Stimulated activated CD8-positive, alpha-beta memory T cell treated with anti-CD3 and anti-CD28 coated beads, Interleukin-15, amount 100 ng/mL, for 1 hour (primary cell): ENCODE results near the gene CHMP4A.
"Not testable (repeated sequence)": the region's sequence is repeated elsewhere in the genome, so short reads cannot be mapped to it uniquely, and the experiment has no call there.

Experiments
- DNase-seq: peaks from one replicate; pipeline ENCODE4 v3.0.0-alpha.2; 2020; ENCODE audit warnings: low read depth

CHMP4A gene

DNA sequence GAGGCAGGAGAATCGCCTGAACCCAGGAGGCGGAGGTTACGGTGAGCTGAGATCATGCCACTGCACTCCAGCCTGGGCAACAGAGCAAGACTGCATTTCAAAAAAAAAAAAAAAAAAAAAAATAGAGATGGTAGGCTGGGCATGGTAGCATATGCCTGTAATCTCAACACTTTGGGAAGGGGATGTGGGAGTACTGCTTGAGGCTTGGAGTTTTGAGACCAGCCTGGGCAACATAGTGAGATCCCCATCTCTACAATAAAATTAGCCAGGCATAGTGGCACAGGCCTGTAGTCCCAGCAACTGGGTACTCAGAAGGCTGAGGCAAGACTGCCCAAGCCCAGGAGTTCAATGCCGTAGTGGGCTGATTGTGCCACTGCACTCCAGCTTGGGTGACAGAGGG lies 9.7 kb upstream of the CHMP4A start:
- not testable (repeated sequence) for DNase-seq

DNA sequence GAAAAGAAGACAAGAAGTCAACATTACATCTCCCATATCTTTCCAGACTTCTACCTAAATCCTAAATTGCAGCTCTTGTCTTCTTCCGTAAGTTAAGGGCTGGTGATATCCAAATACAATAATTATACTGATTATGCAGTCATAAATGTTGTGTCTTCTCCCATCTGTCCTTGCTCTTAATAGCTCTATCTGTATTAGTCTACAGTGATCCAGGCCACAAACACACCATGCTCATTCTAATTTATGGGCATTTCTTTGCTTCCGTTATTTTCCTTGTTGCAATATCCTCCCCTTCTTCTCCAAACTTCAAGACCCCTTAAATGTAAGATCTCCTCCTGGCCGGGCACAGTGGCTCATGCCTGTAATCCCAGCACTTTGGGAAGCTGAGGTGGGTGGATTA lies 6.2 kb upstream of the CHMP4A start:
- no peak for DNase-seq

DNA sequence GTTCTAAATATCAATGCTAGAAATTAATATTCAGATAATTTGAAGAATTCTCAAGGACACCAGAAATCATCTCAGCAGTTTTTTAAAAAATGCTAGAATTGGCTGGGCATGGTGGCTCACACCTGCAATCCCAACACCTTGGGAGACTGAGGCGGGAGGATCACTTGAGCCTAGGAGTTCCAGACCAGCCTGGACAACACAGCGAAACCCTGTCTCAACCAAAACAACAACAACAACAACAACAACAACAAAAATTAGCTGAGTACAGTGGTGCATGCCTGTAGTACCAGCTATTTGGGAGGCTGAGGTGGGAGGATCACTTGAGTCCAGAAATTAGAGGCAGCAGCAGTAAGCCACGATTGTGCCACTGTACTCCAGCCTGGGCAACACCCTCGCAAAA lies 5.8 kb upstream of the CHMP4A start:
- no peak for DNase-seq

DNA sequence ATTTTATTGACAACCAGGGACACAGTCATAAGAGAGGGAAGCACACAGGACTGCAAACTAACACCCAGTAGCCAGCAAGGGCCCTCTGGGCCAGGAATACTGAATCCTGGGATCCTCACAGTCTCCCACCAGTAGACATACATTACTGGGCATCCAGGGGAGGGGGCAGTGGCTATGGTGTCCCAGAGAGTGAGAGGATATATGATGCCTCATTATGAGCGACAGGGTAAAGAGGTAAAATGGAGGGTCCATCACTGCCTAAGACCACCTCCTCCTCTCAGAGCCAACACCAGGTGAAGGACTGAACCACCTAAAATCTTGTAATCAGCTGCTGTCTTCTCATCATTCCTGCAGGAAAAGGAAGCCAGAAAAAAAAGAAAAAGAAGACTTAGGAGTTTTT lies 3.6 kb upstream of the CHMP4A start:
- not testable (repeated sequence) for DNase-seq

DNA sequence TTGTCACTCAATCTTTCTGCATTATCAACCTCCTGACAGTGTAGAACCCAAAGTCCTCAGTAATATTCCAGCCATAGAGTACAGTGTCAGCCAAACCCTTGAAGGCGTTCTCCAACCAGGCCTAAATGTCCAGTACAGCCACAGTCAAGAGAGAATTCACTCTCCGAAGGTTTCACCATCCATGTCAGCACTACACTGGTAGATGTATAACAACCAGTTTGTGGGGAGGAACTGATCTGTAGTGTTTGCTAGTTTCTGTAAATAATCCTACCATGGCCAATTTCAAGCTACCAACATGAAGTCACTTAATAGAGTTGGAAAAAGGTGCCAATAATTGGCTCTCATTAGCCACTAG lies 3.0 kb upstream of the CHMP4A start:
- DNase-seq = no peak

DNA sequence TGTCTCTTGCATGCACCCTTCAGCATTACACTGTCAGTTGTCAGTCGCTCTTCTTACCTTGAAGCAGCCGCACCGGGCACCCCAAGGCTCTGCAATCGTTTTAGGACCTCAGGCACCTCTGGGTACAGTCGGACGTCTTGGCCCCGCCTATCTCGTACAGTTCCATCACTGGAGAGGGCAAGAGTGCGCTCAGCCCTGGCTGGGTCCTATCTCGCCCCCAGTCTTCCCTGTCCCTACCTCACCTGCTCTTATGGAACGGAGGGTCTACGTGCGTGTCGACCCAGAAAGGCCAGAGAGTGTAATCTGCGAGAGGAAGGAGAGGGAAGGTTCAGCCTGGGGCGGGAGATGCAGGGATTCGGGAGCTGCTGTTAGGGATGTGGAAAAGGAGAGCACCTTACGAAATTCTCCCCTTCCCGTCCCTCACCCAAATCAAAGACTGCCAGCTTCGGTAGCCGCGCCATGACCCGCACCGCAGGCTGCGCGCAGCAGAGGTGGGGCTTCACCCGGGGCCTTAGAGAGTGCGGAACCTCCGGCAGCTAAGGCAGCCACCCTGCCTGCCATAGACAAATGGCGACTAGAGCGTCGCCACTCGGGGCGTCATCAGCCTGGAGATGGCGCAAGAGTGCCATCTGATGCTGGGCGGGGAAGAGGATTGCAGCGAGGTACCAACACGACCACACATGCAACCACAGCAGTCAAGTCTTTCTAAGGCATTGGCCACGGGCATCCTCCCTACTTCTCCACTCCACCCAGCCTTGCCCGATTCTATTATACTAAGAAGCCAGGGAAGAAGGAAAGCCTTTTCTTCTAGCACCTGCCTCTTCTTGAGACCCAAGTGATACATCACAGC lies 2.4 kb upstream of the CHMP4A start, which contains the start of gene MDP1:
MDP1 (minus strand) TSS at position 572 of the 850 bp plus-strand sequence; CDS start at position 461, 111 bp downstream.
- DNase-seq = peak; percentile 67

DNA sequence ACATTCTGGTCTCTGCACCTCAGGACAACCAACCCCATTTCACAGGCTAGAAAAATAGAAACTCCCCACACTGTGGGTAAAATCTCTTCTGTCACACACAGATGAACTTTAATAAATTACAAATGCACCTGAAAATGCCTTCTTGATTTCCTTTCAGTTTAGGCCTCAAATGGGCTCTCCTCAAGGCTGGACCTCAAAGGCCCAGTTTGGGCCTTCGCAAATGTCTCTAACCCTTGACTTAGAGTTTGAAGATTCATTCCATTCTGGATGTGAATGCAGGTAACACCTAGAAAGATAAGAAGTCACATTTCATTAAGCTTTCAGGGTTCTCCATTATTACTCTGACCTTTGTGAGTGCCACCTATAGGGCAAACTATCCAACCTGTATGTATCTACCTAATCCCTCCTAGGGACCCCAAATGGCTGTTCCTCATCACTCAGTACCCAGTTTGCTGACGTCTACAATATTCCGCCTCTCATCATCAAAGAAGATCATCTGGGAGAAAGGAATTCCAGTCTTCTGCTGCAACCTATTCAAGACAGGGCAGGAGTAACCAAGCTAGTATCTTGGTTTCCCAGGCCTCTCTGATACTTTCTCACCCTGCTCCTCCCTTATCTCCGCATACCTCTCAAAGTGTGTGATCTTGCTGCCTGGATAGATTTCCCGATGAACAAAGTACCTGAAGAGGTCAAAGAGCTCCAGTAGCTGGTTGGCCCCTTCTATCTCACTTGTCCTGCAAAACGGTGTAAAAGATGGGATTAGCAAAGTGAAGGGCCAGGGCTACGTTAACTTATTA lies 776 bp upstream of the CHMP4A start:
- no peak for DNase-seq

DNA sequence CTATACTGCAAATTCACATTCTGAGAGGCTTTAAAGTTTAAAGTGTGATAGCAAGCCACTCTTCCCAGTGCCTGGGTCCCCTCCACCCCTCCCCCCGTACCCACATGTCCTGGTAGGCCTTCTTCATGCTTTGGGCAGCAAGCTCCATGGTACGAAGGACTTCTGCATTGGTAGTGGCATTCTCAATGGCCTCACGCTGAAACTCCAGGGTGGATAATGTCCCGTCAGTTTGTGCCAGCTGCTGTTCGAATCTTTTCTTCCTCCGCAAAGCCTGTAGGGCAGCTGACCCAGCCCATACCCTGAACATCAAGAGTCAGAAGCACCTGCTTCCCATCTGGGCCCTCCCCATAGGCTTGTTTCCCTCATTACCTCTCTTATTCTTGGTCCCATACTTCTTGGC lies 2.0 kb downstream of the CHMP4A start:
- no peak for DNase-seq

DNA sequence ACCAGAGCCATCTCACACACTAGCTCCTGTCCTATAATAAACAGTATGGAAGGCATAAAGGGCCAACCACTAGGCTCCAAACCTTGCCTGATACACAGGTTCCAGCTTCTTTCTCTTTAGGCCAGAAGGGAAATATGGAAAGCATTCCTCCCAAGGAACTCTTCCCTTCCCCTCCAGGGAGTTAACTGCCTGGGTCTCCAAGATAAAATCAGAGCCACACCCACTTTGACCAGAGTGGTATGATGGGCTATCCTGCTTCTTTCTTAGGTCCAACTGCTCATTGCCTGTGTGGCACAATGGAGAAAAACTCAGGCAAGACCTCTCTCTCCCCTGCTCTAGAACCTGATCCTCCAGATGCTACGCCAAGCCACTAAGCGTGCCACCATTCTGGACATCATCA lies 5.7 kb downstream of the CHMP4A start:
- DNase-seq = no peak

DNA sequence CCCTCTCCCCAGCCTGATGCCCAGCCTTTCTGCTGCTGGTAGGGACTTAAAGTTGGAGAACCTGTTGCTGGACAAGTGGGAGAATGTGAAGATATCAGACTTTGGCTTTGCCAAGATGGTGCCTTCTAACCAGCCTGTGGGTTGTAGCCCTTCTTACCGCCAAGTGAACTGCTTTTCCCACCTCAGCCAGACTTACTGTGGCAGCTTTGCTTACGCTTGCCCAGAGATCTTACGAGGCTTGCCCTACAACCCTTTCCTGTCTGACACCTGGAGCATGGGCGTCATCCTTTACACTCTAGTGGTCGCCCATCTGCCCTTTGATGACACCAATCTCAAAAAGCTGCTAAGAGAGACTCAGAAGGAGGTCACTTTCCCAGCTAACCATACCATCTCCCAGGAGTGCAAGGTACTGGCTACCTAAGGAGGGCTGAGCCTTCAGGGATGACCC lies 6.2 kb downstream of the CHMP4A start:
- no peak for DNase-seq

DNA sequence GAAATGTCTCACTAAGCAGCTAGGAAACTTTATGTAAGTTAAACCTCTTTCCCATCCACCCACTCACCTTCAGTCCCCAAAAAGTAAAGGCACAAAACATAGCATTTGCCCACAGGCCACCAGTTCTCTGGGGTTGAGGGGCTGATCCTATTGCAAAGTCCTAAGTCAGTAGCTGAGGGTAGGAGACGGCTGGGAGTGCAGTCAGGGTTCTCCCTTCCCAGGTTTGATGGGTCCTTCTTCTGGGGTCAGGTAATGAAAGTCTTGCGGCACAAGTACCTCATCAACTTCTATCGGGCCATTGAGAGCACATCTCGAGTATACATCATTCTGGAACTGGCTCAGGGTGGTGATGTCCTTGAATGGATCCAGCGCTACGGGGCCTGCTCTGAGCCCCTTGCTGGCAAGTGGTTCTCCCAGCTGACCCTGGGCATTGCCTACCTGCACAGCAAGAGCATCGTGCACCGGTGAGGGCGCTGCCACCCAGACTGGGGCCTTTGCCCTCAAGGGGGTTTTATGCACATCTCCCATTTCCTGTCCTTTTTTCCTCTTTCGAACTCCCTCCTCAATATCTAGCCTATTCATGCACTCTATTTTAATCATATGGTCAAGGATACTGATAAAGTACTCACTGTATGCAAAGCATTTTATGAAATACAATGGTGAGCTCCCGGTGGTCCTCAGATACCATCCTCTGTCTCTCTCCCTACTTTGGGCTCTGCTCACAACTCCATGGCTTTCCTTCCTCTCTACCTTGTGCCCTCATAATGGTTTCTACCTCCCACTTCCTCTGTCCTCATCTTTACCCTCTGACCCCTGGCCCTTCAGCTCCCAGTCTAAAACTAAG lies 6.8 kb downstream of the CHMP4A start:
- no peak for DNase-seq

DNA sequence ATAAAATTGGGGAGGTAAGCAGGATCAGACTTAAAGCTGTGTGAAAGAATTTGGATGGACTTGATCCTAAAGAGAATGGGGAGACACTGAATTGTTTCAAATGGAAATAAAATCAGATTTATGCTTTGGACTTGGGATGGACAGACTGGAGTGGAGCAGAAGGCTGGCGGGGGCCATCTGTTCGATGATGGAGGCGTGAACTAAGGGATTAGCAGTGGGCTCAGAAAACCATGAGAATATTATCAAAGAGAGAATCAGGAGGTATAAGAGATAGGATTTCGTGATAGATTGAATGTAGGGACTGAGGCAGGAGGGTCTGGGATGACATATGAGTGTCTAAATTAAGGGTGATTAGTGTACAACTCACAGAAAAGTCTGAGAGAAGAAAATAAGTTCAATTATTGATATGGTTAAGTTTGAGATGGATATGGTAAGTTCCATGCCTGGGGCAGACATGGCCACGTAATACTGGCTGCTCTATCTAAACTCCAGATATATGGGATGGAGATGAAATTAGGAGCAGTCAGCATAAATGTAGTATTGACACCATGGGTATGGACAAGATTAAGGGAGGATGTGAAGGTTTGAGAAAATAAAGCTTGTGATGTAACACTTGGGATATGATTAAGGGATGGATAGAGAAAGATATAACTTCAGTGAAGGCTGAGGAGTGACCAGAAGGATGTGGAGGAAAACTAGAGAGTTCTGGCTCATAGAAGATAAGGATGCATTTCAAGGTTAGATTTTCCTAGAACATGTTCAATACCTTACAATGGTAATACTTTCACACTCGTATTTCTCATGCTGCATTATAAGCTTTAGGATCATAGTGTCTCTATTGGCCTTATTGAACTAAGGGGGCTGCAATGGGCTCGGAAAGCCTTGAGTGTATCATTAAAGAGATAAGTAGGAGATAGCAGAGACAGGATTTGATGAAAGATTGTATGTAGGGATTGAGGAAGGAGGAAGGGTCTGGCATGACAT lies 8.8 kb downstream of the CHMP4A start:
- DNase-seq = no peak

DNA sequence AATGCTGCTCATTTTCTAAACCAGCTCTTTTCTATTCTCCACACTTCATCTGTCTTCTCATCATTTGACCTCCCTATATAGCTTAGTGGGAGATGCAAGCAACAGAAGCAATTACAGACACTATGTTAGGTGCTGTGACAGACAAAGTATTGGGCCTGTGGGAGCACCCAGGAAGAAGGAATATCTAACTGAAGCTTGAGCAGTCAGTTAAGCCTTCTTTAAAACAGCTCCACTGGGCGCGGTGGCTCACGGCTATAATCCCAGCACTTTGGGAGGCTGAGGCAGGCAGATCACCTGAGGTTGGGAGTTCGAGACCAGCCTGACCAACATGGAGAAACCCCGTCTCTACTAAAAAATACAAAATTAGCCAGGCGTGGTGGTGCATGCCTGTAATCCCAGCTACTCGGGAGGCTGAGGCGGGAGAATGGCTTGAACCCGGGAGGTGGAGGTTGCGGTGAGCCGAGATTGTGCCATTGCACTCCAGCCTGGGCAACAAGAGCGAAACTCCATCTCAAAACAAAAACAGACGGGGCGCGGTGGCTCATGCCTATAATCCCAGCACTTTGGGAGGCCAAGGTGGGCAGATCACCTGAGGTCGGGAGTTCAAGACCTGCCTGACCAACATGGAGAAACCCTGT lies 9.9 kb downstream of the CHMP4A start:
- not testable (repeated sequence) for DNase-seq

DNA sequence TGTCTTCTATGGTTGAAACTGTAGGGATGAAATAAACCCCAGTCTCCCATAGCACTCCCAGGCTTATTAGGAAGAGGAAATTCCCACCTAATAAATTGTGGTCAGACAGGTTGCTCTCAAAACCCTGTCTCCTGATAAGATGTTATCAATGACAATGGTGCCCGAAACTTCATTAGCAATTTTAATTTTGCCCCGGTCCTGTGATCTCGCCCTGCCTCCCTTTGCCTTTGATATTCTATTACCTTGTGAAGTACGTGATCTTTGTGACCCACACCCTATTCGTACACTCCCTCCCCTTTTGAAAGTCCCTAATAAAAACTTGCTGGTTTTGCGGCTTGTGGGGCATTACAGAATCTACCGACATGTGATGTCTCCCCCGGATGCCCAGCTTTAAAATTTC lies 10.8 kb downstream of the CHMP4A start:
- DNase-seq = not testable (repeated sequence)

DNA sequence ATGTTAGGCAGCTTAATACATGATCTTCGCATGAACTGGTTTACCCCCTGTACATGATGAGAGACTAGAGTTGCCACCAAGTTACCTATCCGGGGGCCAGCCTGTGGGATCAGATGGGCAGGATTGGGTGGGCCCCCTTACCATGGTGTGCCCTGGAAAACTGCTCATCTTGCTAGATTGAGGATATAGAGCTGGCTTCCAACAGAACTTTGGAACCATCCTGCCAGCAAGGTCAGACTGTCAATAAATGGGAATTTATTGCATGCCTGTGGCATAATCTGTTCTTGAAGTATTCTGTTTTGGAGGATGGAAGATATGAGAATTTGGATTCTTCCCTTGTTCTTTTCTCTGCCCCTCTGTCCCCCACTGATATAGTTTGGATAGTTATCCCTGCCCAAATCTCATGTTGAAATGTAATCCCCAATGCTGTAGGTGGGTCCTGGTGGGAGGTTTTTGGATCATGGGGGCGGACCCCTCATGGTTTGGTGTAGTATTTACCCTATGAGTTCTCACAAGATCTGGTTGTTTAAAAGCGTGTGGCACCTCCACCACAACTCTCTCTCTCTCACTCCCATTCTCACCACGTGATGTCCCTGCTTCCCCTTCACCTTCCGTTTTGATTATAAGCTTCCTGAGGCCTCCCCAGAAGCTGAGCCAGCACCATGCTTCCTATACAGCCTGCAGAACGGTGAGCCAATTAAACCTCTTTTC lies 14.3 kb downstream of the CHMP4A start:
- DNase-seq = no peak

DNA sequence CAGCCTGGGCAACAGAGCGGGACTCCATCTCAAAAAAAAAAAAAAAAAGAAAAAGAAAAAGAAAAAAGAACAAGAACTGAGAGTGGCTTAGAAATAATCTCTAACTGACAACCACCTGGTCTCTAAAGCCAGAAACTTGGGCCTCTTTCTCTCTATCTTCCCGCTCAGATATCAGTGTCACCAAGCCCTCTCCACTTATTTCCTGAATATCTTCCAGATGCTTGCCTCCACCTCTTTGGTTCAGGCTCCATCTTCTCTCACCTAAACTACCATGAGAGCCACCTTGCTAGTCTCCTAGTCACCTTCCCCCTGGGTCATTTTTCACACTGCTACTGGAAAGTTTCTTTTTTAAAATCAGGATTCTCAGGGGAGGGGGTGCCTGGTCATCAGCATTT lies 16.2 kb downstream of the CHMP4A start:
- DNase-seq = no peak

DNA sequence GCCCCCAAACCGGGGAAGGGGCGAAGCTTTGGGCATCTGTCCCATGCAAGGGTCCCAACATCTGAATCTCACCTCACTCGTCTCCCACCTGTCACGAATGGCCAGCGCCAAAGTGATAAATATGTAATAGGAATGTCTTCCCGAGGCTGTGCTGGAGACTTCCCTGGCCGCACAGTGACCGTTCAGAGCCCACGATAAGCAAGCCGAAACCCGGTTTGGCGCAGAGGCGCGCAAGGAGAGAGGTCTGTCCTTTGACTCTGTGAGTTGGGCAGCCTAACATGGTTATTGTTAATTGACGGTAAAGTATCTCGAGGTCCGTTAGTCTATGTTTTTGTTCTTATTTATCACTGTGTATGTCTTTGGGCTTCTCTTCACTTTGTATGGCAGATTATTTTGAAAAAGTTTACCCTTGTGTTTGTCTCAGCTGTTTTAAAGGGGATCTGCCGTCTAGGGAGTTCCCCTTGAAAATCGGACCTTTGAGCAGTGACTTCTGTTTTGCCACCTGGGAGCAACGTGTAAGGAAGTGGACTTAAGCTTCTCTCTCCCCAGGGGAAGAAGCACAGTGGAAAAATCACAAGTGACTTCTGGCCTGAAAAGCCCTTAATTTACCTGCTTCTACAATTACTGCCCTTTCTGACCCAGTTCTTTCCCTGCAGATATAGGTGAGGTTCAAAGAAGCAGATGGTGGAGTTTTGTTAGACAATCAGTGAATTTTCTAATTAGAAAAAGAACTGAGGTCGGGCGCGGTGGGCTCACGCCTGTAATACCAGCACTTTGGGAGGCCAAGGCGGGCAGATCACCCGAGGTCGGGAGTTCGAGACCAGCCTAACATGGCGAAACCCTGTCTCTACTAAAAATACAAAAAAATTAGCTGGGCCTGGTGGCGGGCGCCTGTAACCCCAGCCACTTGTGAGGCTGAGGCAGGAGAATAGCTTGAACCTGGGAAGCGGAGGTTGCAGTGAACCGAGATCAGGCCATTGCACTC lies 16.9 kb downstream of the CHMP4A start:
- no peak for DNase-seq

DNA sequence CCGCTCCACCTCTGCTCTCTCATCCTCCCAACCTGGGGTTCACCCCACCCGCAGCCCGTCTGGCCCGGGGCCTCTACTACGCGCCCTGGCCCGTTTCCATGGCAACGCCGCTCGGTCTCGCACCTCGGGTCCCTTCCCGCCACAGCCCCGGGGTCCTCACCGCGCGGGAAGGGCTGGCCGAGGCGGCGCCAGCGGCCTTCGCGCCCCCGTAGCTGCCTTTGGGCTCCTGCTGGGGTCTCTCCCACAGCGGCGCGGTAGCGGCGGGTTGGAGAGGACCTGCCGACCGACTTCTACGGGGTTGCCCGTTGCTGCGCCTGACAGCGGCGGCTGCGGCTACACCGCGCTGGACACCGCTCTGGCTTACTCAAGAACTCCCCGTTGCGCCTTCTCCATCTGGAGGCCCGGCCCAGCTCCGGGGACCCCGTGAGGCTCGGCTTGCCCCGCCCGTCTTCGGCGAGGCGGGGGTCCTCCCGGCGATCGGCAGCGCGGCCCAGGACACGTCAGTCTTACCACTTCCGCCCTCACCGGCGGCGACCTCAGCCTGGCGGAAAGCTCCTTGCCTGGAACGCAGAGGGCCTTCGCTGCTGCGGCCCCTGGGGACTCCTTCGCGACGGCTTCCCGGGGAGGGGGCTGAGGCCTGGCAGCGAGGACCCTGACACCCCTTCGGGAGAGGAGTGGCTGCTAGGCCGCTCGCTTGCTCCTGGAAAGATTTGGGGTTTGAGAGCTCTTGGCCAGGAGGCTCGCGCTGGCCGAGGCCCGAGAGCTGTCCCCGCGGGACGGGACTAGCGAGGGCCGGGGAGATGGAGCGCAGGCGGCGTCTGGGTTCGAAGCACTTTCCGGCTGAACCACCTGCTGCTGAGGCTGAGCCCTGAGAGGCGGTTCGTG lies 17.9 kb downstream of the CHMP4A start, which contains the start of gene TM9SF1:
TM9SF1 (minus strand) TSS at position 256 of the 885 bp plus-strand sequence. CDS start 422 bp downstream, outside the sequence.
- DNase-seq = peak; percentile 71
